Thoracic aorta (tissue), 2 donors: ENCODE measurements around the gene GAPDHS. TPM values are rescaled to one million over a fixed set of nuclear protein-coding genes. Genes with fewer than 3 reads are reported as not detected.

ENCODE experiments used
- ATAC-seq: fragments of 150-250 bp; one replicate; pipeline ENCODE4 v1.8.0; 2017; ENCODE audit warnings: low read depth; ENCODE audit not compliant: insufficient number of reproducible peaks, low FRiP score
- DNase-seq: peaks from one replicate; pipeline ENCODE4 v3.0.0-alpha.2; 2020; ENCODE audit warnings: low spot score
- H3K27ac ChIP-seq, 2 donors: fragments of 200-600 bp; sonication (generic); 1 replicate in 1 of 2; 2 replicates in 1 of 2; pipeline ENCODE4 v1.5.1; 2016; ENCODE audit warnings: mild to moderate bottlenecking in 2 of 2, moderate library complexity in 2 of 2
- H3K27me3 ChIP-seq: fragments of 200-600 bp; sonication (generic); replicated peaks from 2 replicates; pipeline ENCODE4 v1.6.0; 2016; ENCODE audit warnings: mild to moderate bottlenecking; ENCODE audit not compliant: insufficient read depth
- H3K36me3 ChIP-seq: fragments of 200-600 bp; sonication (generic); one replicate; pipeline ENCODE4 v1.5.1; 2016
- H3K4me1 ChIP-seq, 2 donors: fragments of 200-600 bp; sonication (generic); 1 replicate in 1 of 2; 2 replicates in 1 of 2; pipeline versions ENCODE4 v1.5.1 to v1.6.0; 2016; ENCODE audit warnings: low read depth in 2 of 2, mild to moderate bottlenecking in 1 of 2; ENCODE audit not compliant: control insufficient read depth in 1 of 2
- H3K4me3 ChIP-seq: fragments of 200-600 bp; sonication (generic); 2 replicates; pipeline ENCODE4 v1.5.1; 2016; ENCODE audit warnings: mild to moderate bottlenecking
- H3K9me3 ChIP-seq: fragments of 200-600 bp; sonication (generic); 2 replicates; pipeline ENCODE4 v1.5.1; 2016
- CTCF ChIP-seq: fragments of 200-600 bp; sonication (generic); IDR thresholded peaks from one replicate; pipeline ENCODE4 v1.5.1; 2019; ENCODE audit warnings: antibody characterized with exemption
- total RNA-seq, 2 donors: library from RNA; depleted of rRNA; stranded (reverse); fragments of >200 nt; gene quantifications; one replicate each; pipeline versions ENCODE4 v1.1.0 to v1.2.3, GENCODE V29; 2016

Gene GAPDHS
- total RNA-seq, 2 donors from 2014 or later = not detected

GRCh38 chr19:35545001-35545854 lies 12.0 kb downstream of the GAPDHS start, which contains the start of gene TMEM147:
TMEM147 (plus strand) TSS chr19:35545626; CDS start chr19:35545740, 114 bp downstream.
- ATAC-seq (peak; percentile 57), DNase-seq (peak; percentile 79)
- Histone ChIP-seq H3K9me3 (no peaks in the 10 kb centered on the region), H3K4me1 (peaks cover 8 to 21% of the 10 kb centered on the region in 2 donors), H3K27ac (peak within 1 kb of the TSS; percentile 68 to 70), H3K36me3 (no peaks in the 10 kb centered on the region), H3K4me3 (peak within 1 kb of the TSS; percentile 97), H3K27me3 (no peaks in the 10 kb centered on the region)
- TF ChIP-seq CTCF = no peak

GRCh38 chr19:35545855-35546381 lies 12.7 kb downstream of the GAPDHS start:
- DNase-seq = no peak
- no peak for ATAC-seq
- H3K36me3 ChIP-seq = no peaks in the 10 kb centered on the region
- peaks cover 8 to 21% of the 10 kb centered on the region in 2 donors for H3K4me1 ChIP-seq
- H3K27me3 ChIP-seq = no peaks in the 10 kb centered on the region
- H3K9me3 ChIP-seq = no peaks in the 10 kb centered on the region
- no peak for TF ChIP-seq CTCF
- H3K4me3 ChIP-seq = peak overlapping the region; percentile 97
- peak overlapping the region; percentile 20 to 68 for H3K27ac ChIP-seq

GRCh38 chr19:35546532-35546931 lies 13.3 kb downstream of the GAPDHS start:
- ATAC-seq (no peak), DNase-seq (no peak)
- Histone ChIP-seq H3K4me3 (peak overlapping the region; percentile 97), H3K9me3 (no peaks in the 10 kb centered on the region), H3K4me1 (peaks cover 8 to 21% of the 10 kb centered on the region in 2 donors), H3K27ac (no peak overlapping the region), H3K27me3 (no peaks in the 10 kb centered on the region), H3K36me3 (no peaks in the 10 kb centered on the region)
- no peak for TF ChIP-seq CTCF

GRCh38 chr19:35549174-35549788 lies 16.0 kb downstream of the GAPDHS start:
- peak; percentile 69 for TF ChIP-seq CTCF
- peaks cover 8 to 20% of the 10 kb centered on the region in 2 donors for H3K4me1 ChIP-seq
- H3K9me3 ChIP-seq = no peaks in the 10 kb centered on the region
- no peak overlapping the region for H3K27ac ChIP-seq
- H3K36me3 ChIP-seq = no peaks in the 10 kb centered on the region
- no peaks in the 10 kb centered on the region for H3K27me3 ChIP-seq
- DNase-seq = no peak
- ATAC-seq = no peak
- H3K4me3 ChIP-seq = no peak overlapping the region
